ENCODE measurements around the gene CYP27C1.

- no peak for TF ChIP-seq SIN3A (IDR thresholded peaks at IDR 0.05; ENCODE audit: low read depth, low read length)
- no peak for TF ChIP-seq RAD21 (IDR thresholded peaks at IDR 0.05; ENCODE audit: insufficient read depth, low read depth, low read length)
- TF ChIP-seq MAX (IDR thresholded peaks at IDR 0.05; ENCODE audit: low read depth, low read length), result no peak
- TF ChIP-seq MXI1 (IDR thresholded peaks at IDR 0.05; ENCODE audit: low read depth, low read length), result no peak
Observed at GRCh38 chr2:127259355-127259754, 39.3 kb upstream of the CYP27C1 start.
